ENCODE data around the gene C4BPA.
A peak's percentile ranks its signal among the peaks of the same experiment; 100 is the strongest.

The C4BPA gene

DNA sequence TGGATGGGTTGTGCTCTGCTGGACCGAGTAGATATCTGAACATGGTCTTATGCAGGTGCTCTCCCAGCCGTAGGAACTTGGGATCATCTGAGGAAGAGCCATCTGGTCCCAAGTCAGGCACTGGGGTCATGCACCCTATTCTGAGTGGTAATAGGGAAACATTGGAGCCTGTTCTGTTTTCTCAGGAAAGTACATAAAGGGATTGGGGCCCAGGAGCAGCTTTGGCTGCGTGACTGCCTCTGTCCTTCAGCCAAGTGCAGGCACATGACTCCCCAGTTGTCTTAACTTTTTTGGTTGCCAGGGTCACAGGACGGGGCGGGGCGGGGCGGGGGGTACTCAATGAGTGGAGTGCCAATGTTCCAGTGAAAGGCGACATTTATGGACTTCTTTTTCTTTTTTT is 39.5 kb upstream of the C4BPA start:
- Histone ChIP-seq H3K9me3 (no peaks in the 10 kb centered on the region), H3K27me3 (no peaks in the 10 kb centered on the region), H3K36me3 (peaks cover 71% of the 10 kb centered on the region), H3K27ac (no peak overlapping the region), H3K4me1 (ENCODE audit: control insufficient read depth in 1 of 2, insufficient read depth in 1 of 2, low read depth in 1 of 2, low read length in 1 of 2) (peaks cover 34 to 35% of the 10 kb centered on the region in 2 experiments), H3K4me3 (ENCODE audit: low read depth in 1 of 2, low read length in 1 of 2) (no peak overlapping the region)
- TF ChIP-seq, protein P1, sequence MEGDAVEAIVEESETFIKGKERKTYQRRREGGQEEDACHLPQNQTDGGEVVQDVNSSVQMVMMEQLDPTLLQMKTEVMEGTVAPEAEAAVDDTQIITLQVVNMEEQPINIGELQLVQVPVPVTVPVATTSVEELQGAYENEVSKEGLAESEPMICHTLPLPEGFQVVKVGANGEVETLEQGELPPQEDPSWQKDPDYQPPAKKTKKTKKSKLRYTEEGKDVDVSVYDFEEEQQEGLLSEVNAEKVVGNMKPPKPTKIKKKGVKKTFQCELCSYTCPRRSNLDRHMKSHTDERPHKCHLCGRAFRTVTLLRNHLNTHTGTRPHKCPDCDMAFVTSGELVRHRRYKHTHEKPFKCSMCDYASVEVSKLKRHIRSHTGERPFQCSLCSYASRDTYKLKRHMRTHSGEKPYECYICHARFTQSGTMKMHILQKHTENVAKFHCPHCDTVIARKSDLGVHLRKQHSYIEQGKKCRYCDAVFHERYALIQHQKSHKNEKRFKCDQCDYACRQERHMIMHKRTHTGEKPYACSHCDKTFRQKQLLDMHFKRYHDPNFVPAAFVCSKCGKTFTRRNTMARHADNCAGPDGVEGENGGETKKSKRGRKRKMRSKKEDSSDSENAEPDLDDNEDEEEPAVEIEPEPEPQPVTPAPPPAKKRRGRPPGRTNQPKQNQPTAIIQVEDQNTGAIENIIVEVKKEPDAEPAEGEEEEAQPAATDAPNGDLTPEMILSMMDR (IDR thresholded peaks at IDR 0.05), result no peak

- Histone ChIP-seq H3K27me3 (no peaks in the 10 kb centered on the region), H3K4me3 (ENCODE audit: low read depth in 1 of 2, low read length in 1 of 2) (no peak overlapping the region), H3K9me3 (no peaks in the 10 kb centered on the region), H3K4me1 (ENCODE audit: control insufficient read depth in 1 of 2, insufficient read depth in 1 of 2, low read depth in 1 of 2, low read length in 1 of 2) (peaks cover 46 to 50% of the 10 kb centered on the region in 2 experiments), H3K36me3 (peaks cover 62% of the 10 kb centered on the region), H3K27ac (peak overlapping the region; percentile 87)
- TF ChIP-seq, protein P1 (IDR thresholded peaks at IDR 0.05), result no peak
These were observed 36.8 kb upstream of the C4BPA start for GRCh38 chr1:207067185-207067584.

DNA sequence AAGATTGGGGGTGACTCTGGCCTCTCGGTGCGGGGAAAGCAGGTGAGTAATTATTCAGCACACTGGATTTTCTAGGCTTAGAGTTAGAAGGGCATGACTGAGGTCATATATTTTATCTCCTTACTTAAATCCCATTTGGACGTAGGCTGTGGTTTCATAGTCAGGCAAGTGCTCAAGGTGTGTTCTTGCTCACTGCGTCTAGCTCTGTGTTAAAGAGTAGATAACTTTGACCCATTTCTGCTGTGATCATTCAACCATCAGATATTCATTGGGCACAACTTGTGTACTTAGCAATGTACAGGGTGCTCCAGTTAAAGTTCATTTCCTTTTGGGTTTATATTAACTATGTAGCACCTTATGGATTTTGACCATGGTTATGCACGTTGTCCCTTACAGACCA is 36.4 kb upstream of the C4BPA start:
- peak overlapping the region; percentile 87 for H3K27ac ChIP-seq
- peaks cover 51 to 55% of the 10 kb centered on the region in 2 experiments for H3K4me1 ChIP-seq (ENCODE audit: control insufficient read depth in 1 of 2, insufficient read depth in 1 of 2, low read depth in 1 of 2, low read length in 1 of 2)
- peaks cover 62% of the 10 kb centered on the region for H3K36me3 ChIP-seq
- TF ChIP-seq, protein P1 (IDR thresholded peaks at IDR 0.05), result no peak
- H3K4me3 ChIP-seq (ENCODE audit: low read depth in 1 of 2, low read length in 1 of 2), result no peak overlapping the region
- H3K27me3 ChIP-seq, result no peaks in the 10 kb centered on the region
- no peaks in the 10 kb centered on the region for H3K9me3 ChIP-seq

GRCh38 chr1:207069061-207069460 is 35.0 kb upstream of the C4BPA start:
- Histone ChIP-seq H3K36me3 (peaks cover 62% of the 10 kb centered on the region), H3K9me3 (no peaks in the 10 kb centered on the region), H3K4me3 (ENCODE audit: low read depth in 1 of 2, low read length in 1 of 2) (no peak overlapping the region), H3K4me1 (ENCODE audit: control insufficient read depth in 1 of 2, insufficient read depth in 1 of 2, low read depth in 1 of 2, low read length in 1 of 2) (peaks cover 65 to 69% of the 10 kb centered on the region in 2 experiments), H3K27ac (peak overlapping the region; percentile 87), H3K27me3 (no peaks in the 10 kb centered on the region)
- TF ChIP-seq, protein P1 (IDR thresholded peaks at IDR 0.05), result peak; percentile 23

DNA sequence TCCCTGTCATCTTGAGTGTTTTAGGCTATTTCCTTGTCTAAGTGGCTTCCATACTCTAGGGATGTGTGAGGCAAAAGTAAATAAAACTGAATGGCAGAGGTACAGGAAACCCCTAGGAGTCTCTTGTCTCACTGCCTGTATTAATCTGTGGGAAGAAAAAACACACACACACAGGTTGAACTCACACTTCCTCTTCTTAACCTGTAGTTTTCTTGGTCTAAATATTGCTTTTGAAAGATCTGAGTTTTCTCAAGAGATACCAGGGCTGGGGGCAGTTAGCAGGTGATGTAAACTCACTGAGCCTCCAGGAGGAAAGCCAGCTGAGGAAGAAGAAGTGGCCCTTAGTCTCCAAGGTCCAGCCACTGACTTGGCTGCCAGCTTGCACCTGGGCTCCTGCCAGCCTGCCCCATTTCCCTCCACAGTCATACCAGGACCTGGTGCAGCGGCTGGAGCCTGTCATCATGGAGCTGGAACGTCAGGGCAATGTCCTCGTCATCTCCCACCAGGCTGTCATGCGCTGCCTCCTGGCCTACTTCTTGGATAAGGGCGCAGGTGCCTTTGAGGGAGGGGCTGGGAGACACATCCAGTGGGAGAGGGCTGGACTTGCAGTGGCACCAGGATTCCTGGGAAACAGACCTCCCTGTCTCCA is 34.1 kb upstream of the C4BPA start:
- Histone ChIP-seq H3K4me1 (ENCODE audit: control insufficient read depth in 1 of 2, insufficient read depth in 1 of 2, low read depth in 1 of 2, low read length in 1 of 2) (peaks cover 74 to 78% of the 10 kb centered on the region in 2 experiments), H3K27ac (peak overlapping the region; percentile 87), H3K36me3 (peaks cover 62% of the 10 kb centered on the region), H3K9me3 (no peaks in the 10 kb centered on the region), H3K27me3 (no peaks in the 10 kb centered on the region), H3K4me3 (ENCODE audit: low read depth in 1 of 2, low read length in 1 of 2) (peak overlapping the region; percentile 12 to 32)
- TF ChIP-seq, protein P1 (IDR thresholded peaks at IDR 0.05), result no peak

All from neutrophil (primary cell).